HCT116 (cell line): Measurements from ENCODE around the gene TSPAN5.

Experiments used
- JUND ChIP-seq: IDR thresholded peaks from 2 replicates; pipeline ENCODE4 v1.6.1; 2012
- RAD21 ChIP-seq: IDR thresholded peaks from 2 replicates; pipeline ENCODE4 v1.6.1; 2012; ENCODE audit warnings: low read depth, mild to moderate bottlenecking
- SIN3A ChIP-seq: IDR thresholded peaks from 2 replicates; pipeline ENCODE4 v1.6.1; 2012; ENCODE audit warnings: low read depth
- ZFX ChIP-seq: fragments of 450-650 bp; IDR thresholded peaks from 2 replicates; pipeline ENCODE4 v1.6.1; 2017
- TF ChIP-seq, protein P1 (sequence below), 3 experiments: fragments of 200-600 bp in 1 of 3; sonication (generic) in 1 of 3; IDR thresholded peaks in 2 of 3; conservative IDR thresholded peaks in 1 of 3; 2 replicates each; pipeline ENCODE4 v1.5.1; 2012 to 2017; ENCODE audit warnings: low read depth in 2 of 3, low read length in 2 of 3, antibody characterized with exemption in 1 of 3, borderline replicate concordance in 1 of 3, control low read depth in 1 of 3, mild to moderate bottlenecking in 1 of 3, mixed read lengths in 1 of 3, mixed run types in 1 of 3, moderate library complexity in 1 of 3; ENCODE audit not compliant: insufficient read depth in 1 of 3
- TF ChIP-seq, protein P2 (sequence below): IDR thresholded peaks from 2 replicates; pipeline ENCODE4 v1.6.1; 2012

DNA sequence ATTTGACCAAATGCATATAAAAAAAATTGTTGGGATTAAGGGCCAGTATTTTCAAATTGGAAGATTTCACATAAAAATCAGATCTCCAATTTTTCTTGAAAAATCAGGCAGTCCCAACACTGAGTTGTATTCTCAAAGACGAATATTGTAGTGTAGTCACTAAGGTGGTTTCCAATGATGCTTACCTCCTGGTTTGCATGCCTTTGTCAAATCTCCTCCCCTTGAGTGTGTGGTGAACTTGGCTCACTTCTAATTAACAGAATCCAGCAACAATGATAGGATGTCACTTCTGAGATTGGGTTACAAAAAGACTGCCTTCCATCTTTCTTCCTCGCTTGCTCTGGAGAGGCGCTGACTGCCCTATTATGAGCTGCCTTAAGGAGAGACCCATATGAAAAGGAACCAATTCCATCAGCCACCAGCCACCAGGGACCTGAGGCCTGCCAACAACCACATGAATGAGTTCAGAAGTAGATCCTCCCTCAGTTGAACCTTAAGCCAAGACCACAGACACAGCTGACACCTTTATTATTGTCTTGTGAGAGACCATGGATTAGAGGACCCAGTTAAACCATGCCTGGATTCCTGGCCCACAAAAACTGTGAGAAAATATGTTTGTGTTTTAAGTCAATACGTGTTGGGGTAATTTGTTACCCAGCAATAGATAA, 31.2 kb upstream of the TSPAN5 start:
- TF ChIP-seq, protein P1, sequence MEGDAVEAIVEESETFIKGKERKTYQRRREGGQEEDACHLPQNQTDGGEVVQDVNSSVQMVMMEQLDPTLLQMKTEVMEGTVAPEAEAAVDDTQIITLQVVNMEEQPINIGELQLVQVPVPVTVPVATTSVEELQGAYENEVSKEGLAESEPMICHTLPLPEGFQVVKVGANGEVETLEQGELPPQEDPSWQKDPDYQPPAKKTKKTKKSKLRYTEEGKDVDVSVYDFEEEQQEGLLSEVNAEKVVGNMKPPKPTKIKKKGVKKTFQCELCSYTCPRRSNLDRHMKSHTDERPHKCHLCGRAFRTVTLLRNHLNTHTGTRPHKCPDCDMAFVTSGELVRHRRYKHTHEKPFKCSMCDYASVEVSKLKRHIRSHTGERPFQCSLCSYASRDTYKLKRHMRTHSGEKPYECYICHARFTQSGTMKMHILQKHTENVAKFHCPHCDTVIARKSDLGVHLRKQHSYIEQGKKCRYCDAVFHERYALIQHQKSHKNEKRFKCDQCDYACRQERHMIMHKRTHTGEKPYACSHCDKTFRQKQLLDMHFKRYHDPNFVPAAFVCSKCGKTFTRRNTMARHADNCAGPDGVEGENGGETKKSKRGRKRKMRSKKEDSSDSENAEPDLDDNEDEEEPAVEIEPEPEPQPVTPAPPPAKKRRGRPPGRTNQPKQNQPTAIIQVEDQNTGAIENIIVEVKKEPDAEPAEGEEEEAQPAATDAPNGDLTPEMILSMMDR (IDR thresholded peaks at IDR 0.05 in 2 of 3, conservative IDR thresholded peaks at IDR 0.05 in 1 of 3; ENCODE audit: borderline replicate concordance in 1 of 3, insufficient read depth in 1 of 3, low read depth in 2 of 3, low read length in 2 of 3), result no peak
- TF ChIP-seq ZFX (no peak), SIN3A (no peak), RAD21 (no peak), JUND (no peak)
- TF ChIP-seq, protein P2, sequence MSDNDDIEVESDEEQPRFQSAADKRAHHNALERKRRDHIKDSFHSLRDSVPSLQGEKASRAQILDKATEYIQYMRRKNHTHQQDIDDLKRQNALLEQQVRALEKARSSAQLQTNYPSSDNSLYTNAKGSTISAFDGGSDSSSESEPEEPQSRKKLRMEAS, result no peak
